NOMO-1 (cell line): ENCODE data around the gene HIF1A.
"Not testable (repeated sequence)": the region's sequence is repeated elsewhere in the genome, so short reads cannot be mapped to it uniquely, and the experiment has no call there.

Experiments used
- DNase-seq, 2 experiments: peaks; one replicate each; lab custom pipeline; 2025; ENCODE audit not compliant: unreplicated experiment in 2 of 2; lab: John Stamatoyannopoulos, UW

HIF1A gene

GRCh38 chr14:61744238-61744637 is 48.9 kb downstream of the HIF1A start:
- DNase-seq, result no peak

- not testable (repeated sequence) for DNase-seq
Observed at GRCh38 chr14:61746346-61746745, 51.0 kb downstream of the HIF1A start.

GRCh38 chr14:61746881-61747280 is 51.6 kb downstream of the HIF1A start:
- DNase-seq, result no peak

GRCh38 chr14:61747342-61747741 is 52.0 kb downstream of the HIF1A start:
- no peak for DNase-seq

- peak in 1 of 2 experiments; percentile 27 for DNase-seq
Observed at GRCh38 chr14:61749264-61749663, 54.0 kb downstream of the HIF1A start.

- no peak for DNase-seq
Observed at GRCh38 chr14:61749867-61750266, 54.6 kb downstream of the HIF1A start.

GRCh38 chr14:61750708-61751474 is 55.6 kb downstream of the HIF1A start:
- peak; percentile 86 to 91 for DNase-seq

- DNase-seq, result no peak
Observed at GRCh38 chr14:61751475-61751989, 56.2 kb downstream of the HIF1A start.

- DNase-seq, result peak; percentile 46 to 81
Observed at GRCh38 chr14:61752626-61753025, 57.3 kb downstream of the HIF1A start.

- no peak for DNase-seq
Observed at GRCh38 chr14:61753631-61754030, 58.3 kb downstream of the HIF1A start.

GRCh38 chr14:61754627-61755381 is 59.5 kb downstream of the HIF1A start:
- no peak for DNase-seq

GRCh38 chr14:61755382-61755742 is 60.0 kb downstream of the HIF1A start:
- DNase-seq, result not testable (repeated sequence)

GRCh38 chr14:61756135-61756534 is 60.8 kb downstream of the HIF1A start:
- DNase-seq, result no peak

GRCh38 chr14:61759878-61760277 is 64.6 kb downstream of the HIF1A start:
- DNase-seq, result no peak

- DNase-seq, result no peak
Observed at GRCh38 chr14:61761557-61761956, 66.2 kb downstream of the HIF1A start.

GRCh38 chr14:61761959-61762786 is 66.9 kb downstream of the HIF1A start, which contains the start of gene SNAPC1:
TSS of gene SNAPC1 (plus strand) at chr14:61762420. CDS start at chr14:61762461, 41 bp downstream.
- DNase-seq, result peak; percentile 97 to 99

- DNase-seq, result no peak
Observed at GRCh38 chr14:61764342-61765122, 69.2 kb downstream of the HIF1A start.

- DNase-seq, result no peak
Observed at GRCh38 chr14:61765225-61765943, 70.1 kb downstream of the HIF1A start.

- no peak for DNase-seq
Observed at GRCh38 chr14:61766151-61766550, 70.8 kb downstream of the HIF1A start.
